22Rv1 (cell line): ENCODE data around the gene ORAI2.

Experiments used
- ZFX ChIP-seq: fragments of 450-650 bp; IDR thresholded peaks from 2 replicates; pipeline ENCODE4 v1.6.1; 2017; ENCODE audit warnings: antibody characterized with exemption, borderline replicate concordance
- TF ChIP-seq, protein P1 (sequence below): fragments of 450-650 bp; IDR thresholded peaks from 2 replicates; pipeline ENCODE4 v1.5.1; 2017; ENCODE audit warnings: mild to moderate bottlenecking

DNA sequence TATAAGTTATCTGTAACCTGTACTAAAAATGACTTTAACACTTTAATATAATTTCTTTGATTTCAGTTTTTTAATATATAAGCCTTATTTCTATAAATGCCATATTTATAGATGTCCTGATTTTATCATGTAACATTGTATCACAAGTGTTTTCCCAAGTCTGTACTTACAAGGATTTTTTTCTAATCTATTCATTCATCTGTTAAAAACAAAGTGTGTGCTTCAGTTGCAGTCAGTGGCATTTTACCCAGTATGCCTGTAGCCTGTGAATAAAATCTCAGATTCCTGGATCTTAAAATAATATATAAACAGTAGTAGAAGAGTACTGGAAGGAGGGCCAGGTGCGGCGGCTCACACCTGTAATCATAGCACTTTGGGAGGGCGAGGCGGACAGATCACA lies 19.8 kb upstream of the ORAI2 start:
- TF ChIP-seq, protein P1, sequence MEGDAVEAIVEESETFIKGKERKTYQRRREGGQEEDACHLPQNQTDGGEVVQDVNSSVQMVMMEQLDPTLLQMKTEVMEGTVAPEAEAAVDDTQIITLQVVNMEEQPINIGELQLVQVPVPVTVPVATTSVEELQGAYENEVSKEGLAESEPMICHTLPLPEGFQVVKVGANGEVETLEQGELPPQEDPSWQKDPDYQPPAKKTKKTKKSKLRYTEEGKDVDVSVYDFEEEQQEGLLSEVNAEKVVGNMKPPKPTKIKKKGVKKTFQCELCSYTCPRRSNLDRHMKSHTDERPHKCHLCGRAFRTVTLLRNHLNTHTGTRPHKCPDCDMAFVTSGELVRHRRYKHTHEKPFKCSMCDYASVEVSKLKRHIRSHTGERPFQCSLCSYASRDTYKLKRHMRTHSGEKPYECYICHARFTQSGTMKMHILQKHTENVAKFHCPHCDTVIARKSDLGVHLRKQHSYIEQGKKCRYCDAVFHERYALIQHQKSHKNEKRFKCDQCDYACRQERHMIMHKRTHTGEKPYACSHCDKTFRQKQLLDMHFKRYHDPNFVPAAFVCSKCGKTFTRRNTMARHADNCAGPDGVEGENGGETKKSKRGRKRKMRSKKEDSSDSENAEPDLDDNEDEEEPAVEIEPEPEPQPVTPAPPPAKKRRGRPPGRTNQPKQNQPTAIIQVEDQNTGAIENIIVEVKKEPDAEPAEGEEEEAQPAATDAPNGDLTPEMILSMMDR = no peak
- no peak for TF ChIP-seq ZFX
